NCI-H1092 treated with DMSO at 0.1 percent for 48 hours (cell line): ENCODE results near the gene CSH1.
"Not testable (repeated sequence)": the region's sequence is repeated elsewhere in the genome, so short reads cannot be mapped to it uniquely, and the experiment has no call there.

Source experiments
- DNase-seq: peaks from one replicate; lab custom pipeline; 2025; lab: John Stamatoyannopoulos, UW

Gene CSH1

GRCh38 chr17:63928966-63929695 is 32.8 kb upstream of the CSH1 start:
- DNase-seq = no peak

GRCh38 chr17:63928172-63928666 is 31.8 kb upstream of the CSH1 start:
- DNase-seq = no peak

DNA sequence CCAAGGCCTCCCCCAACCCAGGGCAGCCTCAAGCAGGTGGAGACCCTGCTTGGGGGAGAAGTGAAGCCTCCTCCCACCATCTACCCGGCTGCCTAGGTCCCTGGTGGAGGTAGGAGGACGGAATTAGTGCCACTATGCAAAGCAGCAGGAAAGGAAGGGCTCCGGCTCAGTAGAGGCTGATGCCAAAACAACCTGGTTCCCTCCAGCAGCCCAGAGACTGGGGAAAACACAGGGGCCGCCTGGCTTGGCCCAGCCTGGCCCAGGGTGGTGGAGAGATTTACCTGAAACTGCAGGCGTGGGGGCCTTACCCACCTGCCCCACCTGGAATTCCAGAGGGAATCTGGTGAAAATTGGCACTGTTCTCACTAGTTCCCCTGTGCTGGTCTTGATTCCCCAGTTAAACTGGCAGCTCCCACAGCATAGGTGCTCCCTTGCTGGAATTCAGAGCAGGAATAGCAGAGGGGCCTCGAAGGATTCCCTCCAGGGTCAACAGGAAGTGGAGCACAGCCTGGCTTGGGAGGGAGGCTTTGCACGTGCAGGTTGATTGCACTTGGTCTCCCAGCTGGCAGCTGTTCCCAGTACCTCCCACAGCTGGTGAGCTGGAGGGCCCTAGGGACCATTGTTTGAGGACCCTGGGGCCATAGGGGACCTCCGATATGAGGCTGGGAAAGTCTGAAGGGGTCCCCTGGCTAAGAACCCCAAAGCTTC is 31.2 kb upstream of the CSH1 start:
- no peak for DNase-seq

- DNase-seq = no peak
These were observed 29.8 kb upstream of the CSH1 start for GRCh38 chr17:63926164-63926563.

- no peak for DNase-seq
These were observed 29.2 kb upstream of the CSH1 start for GRCh38 chr17:63925615-63926014.

GRCh38 chr17:63922402-63922801 is 26.0 kb upstream of the CSH1 start:
- not testable (repeated sequence) for DNase-seq

DNA sequence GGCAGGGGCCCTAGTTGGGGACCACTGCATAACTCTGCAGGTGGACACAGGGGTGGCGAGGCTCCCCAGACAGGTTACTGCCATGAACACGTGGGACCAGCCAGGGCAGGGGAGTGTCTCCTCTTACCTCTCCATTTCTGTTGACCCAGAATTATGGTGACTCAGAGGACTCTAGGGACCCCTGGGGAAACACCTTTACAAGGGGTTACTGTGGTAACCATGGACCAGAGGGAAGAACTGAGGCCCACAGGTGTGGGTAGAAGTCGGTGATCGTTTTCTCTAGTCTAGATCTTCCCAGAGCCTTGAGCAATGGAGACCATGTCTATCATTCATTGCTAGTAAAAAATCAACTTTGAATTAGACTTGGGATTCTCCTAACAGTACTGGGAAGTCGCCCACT is 24.4 kb upstream of the CSH1 start:
- not testable (repeated sequence) for DNase-seq

- DNase-seq = not testable (repeated sequence)
These were observed 23.7 kb upstream of the CSH1 start for GRCh38 chr17:63920050-63920449.

DNA sequence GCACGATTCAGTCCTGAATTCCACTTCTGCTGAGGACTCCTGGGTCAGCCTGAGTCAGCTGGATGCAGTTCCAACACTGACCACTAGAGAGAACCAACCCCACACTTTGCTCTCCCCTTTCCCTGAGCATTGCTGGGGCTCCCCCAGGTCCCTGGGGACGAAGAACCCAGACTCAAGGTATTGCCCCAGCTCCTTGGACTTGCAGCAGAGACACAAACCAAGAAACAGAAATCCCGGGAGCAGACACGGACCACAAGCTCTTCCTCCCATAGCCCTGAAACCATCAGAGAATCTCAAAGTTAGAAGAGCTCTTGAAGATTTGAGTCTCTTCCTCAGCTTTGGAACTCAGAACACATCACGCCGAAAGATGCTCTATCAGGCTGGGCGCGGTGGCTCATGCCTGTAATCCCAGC is 22.9 kb upstream of the CSH1 start:
- DNase-seq = peak; percentile 1

- DNase-seq = not testable (repeated sequence)
These were observed 22.5 kb upstream of the CSH1 start, which contains the start of gene GH1 for GRCh38 chr17:63918789-63919305. GH1 (minus strand) TSS chr17:63918839; CDS start chr17:63918776, 63 bp downstream.

DNA sequence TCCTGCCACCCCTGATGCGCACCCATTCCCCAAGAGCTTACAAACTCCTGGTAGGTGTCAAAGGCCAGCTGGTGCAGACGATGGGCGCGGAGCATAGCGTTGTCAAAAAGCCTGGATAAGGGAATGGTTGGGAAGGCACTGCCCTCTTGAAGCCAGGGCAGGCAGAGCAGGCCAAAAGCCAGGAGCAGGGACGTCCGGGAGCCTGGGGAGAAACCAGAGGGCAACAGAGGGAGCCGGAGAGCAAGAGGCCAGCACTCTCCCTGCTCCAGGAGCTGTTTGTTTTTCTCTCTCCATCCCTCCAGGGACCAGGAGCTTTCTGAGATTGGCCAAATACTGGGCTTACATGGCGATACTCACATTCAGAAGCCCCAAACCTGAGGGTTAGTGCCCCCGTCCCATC is 21.9 kb upstream of the CSH1 start:
- no peak for DNase-seq

DNA sequence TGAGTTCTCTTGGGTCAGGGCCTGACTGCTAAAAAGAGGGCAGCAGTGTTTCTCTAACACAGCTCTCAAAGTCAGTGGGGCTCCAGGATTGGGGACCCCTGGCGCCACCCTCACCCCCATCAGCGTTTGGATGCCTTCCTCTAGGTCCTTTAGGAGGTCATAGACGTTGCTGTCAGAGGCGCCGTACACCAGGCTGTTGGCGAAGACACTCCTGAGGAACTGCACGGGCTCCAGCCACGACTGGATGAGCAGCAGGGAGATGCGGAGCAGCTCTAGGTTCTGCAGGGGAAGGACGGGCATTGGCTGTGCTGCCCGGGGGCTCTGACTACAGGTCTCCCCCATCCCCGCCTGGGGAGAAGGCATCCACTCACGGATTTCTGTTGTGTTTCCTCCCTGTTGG is 21.3 kb upstream of the CSH1 start:
- DNase-seq = no peak

- not testable (repeated sequence) for DNase-seq
These were observed 20.8 kb upstream of the CSH1 start for GRCh38 chr17:63917206-63917605.

DNA sequence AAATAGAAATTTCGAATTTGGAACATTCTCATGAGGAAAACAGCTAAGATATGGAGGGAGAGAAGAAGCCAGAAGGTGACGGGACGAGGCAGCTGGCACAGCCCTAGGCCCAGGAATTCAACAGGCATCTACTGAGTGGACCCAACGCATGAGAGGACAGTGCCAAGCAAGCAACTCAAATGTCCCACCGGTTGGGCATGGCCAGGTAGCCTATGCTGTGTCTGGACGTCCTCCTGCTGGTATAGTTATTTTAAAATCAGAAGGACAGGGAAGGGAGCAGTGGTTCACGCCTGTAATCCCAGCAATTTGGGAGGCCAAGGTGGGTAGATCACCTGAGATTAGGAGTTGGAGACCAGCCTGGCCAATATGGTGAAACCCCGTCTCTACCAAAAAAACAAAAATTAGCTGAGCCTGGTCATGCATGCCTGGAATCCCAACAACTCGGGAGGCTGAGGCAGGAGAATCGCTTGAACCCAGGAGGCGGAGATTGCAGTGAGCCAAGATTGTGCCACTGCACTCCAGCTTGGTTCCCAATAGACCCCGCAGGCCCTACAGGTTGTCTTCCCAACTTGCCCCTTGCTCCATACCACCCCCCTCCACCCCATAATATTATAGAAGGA is 20.3 kb upstream of the CSH1 start:
- no peak for DNase-seq

GRCh38 chr17:63915753-63916152 is 19.4 kb upstream of the CSH1 start:
- DNase-seq = not testable (repeated sequence)

GRCh38 chr17:63914471-63914870 is 18.1 kb upstream of the CSH1 start:
- no peak for DNase-seq

DNA sequence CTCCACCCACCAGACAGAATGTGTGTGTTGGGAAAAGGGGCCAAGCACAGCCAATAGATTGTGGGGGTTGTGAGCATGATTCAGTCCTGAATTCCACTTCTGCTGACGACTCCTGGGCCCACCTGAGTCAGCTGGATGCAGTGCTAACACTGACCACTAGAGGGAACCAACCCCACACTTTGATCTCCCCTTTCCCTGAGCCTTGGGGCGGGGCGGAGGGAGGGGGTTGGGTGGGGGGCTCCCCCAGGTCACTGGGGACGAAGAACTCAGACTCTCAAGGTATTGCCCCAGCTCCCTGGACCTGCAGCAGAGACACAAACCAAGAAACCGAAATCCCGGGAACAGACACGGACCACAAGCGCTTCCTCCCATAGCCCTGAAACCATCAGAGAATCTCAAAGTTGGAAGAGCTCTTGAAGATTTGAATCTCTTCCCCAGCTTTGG is 15.3 kb upstream of the CSH1 start:
- DNase-seq = peak; percentile 26

GRCh38 chr17:63911041-63911635 is 14.8 kb upstream of the CSH1 start, which contains the start of gene CSHL1:
CSHL1 (minus strand) TSS chr17:63911258; CDS start chr17:63911196, 62 bp downstream.
- DNase-seq = no peak

GRCh38 chr17:63910096-63910495 is 13.7 kb upstream of the CSH1 start:
- no peak for DNase-seq

DNA sequence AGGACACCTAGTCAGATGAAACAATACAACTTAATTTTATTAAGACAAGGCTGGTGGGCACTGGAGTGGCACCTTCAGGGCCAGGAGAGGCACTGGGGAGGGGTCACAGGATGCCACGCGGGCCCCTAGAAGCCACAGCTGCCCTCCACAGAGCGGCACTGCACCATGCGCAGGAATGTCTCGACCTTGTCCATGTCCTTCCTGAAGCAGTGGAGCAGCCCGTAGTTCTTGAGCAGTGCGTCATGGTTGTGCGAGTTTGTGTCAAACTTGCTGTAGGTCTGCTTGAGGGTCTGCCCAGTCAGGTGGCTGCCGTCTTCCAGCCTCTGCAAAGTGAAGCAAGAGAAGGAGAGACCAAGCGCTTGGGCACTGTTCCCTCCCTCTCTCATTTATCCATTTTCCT is 13.2 kb upstream of the CSH1 start:
- DNase-seq = not testable (repeated sequence)

- DNase-seq = not testable (repeated sequence)
These were observed 10.9 kb upstream of the CSH1 start for GRCh38 chr17:63907161-63907778.
